NCI-H2029 treated with DMSO at 0.1 percent for 48 hours (cell line): ENCODE measurements around the gene FBXO41.
A peak's percentile ranks its signal among the peaks of the same experiment; 100 is the strongest.

ENCODE experiments used
- DNase-seq: peaks from one replicate; lab custom pipeline; 2025; lab: John Stamatoyannopoulos, UW

FBXO41 gene

DNA sequence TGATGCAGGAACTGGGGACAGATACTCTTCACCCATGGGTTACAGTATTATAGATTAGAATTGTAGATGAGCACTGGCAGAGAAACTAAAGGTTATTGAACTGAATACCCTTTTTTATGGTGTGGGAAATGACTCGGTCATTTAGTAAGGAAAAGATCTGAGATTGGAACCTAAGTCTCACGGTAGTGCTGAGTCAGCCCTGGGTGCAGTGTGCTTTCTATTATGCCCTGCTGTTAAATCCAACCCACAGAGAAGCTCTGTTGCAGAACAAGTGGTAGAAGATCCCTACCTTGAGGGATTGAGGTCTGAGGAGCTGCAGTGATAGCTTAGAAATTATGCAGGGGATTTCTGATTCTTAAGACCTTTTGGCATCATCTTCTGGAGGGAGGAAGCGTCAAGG lies 37.4 kb downstream of the FBXO41 start:
- DNase-seq, result no peak

DNA sequence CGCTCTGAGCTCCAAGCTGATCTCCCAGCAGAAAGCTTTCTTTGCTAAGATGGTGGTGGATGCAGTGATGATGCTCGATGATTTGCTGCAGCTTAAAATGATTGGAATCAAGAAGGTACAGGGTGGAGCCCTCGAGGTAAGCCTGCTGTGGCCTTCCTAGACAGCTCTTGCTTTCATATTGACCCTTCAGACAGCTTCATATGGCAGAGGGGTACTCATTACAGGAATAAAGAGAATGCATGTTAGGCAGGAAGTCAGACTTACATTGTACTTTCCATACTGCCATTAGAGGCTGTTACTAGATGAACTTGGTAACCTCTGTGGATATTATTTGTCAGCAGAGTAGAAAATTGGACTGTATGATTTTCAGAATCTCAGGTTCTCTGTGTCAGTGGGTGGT lies 39.7 kb downstream of the FBXO41 start:
- DNase-seq, result no peak

DNA sequence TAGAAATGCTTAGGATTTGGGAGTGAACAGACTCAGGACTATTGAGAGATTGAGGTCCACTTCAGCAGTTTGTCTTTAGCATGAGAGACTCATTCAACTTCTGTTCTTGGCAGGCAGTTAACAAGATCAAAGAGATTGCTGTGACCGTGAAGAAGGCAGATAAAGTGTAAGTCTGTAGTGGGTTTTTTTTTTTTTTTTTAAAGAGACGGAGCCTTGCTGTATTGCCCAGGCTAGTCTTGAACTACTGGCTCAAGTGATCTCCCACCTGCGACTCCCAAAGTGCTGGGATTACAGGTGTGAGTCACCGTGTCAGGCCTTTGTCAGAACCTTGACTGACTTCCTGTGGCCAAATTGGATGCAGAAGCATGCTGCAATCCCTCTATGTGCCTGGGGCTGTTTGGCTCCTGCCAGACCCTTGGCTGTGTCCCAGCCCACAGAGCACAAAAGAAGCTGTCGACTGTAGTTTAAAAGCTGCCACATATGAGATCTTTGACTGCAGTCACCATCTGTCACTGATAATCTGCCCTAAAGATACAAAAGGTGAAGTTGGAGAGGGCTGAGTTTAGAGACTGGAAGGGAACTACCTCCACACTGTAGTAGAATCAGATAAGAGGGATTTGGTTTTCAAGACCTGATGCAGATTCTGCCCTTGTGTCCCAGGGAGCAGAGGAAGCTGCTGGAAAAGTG lies 40.3 kb downstream of the FBXO41 start:
- no peak for DNase-seq

DNA sequence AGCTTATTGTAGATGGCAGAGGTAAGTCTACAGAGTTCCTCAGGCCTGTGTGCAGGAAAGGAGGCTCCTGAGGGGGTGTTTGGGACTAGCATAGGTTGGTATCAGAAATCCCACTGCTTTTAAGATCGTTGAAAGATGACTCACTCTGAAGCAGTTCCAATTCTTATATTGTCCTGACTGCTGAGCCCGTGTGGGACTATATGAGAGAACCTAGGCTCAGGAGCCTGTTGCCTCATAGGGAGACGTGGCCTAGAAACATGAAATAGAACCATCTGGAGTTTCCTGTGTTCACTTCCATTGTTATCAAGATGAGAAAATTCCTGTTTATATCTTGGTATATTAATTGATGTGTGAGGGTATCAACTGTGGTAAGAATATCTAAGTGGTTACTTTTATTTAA lies 44.5 kb downstream of the FBXO41 start:
- no peak for DNase-seq

DNA sequence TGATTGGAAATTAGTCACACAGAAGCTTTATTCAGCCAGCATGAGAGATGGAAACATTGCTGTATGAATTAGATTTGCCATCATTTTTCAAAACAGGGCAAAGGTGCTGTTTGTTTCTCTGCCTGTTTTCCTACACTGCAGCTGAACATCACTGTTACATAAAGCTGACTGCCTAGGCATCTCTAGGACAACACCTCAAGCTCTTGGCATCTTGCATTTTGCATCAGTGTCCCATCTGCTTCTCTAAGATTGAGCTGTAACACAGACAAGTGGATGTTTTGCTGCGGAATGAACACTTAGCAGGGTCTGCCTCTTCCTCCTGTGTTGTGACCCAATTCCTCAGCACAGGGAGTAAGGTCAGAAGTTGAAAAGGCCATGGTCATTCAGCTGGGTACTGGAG lies 45.3 kb downstream of the FBXO41 start:
- no peak for DNase-seq

DNA sequence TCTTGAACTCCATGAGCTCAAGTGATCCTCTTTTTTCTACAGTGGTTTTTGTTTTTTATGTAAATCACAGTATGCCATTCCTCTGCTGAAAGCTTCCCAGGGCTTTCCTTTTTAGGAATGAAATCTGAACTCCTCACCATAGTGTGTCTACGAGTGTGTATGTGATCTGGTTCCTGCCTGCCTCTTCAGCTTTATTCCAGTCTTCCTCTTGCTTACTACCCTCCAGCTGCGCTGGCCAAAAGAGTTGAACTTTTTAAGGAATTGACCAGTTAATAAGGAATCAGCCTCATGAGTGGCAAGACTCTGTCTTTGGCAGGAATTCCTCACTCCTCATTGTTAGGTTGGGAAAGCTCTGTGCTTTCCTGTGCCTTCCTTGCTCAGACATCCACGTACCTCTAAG lies 46.1 kb downstream of the FBXO41 start:
- no peak for DNase-seq

DNA sequence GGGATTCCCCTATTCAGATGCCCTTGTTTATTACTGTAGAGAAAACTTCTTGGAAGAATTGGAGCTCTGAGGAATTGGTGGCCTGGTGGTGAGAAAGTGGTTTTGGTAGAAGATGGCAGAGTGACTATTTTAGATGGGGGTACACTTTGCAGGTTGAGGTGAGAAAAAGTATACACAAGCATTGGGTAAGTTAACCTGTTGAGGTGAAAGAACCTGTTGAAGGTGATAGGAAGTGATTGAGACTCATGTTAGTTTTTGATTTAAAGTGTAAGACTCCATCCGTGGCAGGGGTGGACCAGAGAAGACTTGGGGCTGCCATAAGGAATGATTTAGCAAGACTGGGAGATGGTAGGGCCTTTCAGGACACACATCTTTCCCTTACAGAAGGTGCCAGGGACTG lies 47.1 kb downstream of the FBXO41 start:
- DNase-seq, result no peak

DNA sequence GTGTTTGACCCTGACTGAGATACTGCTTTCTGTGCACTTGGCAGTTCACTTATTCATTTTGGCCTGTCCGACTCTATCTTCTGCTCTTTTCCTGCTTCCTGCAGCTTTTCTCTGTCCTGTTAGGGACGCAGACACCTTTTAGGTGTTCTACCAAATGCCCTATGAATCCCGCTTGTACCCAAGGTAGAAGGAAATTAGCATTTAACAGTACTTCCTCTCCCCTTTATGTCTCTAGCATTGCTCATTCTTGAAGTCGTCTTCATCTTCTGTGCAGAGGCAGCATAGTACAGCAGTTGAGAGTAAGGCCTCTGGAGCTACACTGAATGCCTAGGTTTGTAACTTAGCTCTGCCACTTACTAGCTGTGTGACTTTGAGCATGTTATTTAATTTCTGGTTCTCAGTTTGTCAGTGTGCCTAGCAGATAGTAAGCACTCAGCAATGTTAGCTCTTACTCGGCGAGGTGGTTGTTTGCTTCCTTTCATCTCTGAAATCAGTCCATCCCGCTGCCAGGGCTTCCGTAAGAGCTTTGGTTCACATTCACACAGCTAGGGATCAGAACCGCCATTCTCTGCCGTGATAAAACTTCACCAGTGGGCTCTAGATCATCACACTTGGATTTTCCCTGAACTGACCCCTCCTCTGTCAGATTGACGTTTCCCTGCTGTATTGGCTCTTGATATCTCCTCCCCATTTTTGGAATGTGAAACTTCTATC lies 48.8 kb downstream of the FBXO41 start:
- DNase-seq, result no peak

DNA sequence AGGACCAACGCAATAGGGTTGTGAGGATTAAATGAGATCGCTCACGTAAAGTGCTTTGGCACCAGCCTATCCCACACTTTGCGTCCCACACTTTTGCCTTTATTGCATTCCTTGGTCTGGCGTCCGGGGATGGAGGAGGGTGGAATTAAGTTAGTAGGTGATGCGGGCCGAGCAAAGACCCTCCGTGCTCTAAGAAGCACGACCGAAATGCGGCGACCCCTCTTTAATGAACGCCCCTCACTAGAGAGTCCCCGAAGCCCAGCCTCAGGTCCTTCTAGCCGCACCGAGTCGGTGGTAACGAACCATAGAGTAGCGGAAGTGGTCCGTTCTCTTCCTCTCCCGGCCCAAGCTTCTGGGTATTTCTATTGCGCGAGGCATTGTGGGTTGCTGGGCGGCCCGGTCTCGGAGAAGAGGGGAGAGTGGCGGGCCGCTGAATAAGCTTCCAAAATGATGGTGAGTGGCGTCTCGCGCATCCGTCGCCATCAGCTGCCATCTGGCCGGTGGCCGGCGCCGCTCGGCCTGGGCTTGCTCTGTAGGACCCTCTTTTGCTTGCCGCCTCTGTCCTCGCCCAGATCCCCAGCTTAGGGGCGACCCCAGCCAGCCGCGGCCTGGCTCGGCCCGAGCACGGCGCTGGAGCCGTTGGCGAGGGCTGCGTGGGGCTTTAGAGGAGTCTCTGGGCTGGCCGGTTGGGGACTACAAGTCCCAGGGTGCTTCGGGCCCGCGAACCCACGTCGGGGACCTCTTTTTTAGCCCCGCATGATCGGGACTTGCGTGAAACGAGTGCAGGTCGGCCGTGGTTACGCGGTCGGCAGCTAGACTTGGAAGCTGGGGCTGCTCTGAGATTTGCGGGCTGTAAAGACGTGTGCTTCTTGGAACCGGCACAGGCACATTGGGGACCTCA lies 50.1 kb downstream of the FBXO41 start, which contains the start of gene CCT7:
Gene CCT7 (plus strand): TSS at position 377 of the 901 bp plus-strand sequence. CDS start 71 bp downstream, at position 448.
- DNase-seq, result peak; percentile 55

DNA sequence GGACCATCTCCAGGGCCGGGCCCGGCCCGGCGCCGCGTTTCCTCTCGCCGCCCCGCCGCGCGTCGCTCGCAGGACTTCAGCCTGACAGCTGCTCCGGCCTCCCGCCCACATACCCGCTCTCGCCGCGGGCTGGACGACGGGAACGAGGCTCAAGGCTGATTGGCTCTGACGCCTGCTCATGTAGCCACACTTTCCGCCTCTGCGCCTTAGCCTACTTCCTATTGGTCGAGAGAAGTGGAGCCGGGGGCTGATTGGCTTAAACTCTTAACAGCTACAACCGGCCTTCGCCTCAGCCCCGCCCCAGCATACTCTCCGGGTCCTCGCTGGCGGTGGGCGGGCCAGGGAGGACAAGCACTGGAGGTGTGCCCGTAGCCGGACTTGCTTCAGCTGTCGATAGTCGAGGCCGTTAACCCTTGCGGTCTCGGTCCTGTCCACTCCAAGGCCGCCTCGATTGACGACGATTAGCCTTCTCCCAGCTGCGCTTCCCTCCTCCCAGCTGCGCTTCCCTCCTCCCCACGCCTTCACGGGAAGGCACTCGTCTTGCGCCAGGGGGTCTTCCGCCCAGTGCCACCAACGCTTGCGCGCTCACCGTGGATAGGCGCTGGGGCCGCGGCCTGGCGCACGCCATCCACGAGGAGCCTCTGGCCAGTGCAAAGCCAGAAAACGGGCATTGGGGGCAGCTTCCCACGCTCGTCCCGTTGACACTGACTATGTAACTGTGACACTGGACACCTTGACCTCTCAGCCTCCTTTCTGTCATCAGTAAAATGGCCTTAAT lies 50.9 kb downstream of the FBXO41 start, which contains the start of gene PRADC1:
Gene PRADC1 (minus strand): TSS at position 86 of the 778 bp plus-strand sequence. CDS start 79 bp downstream, at position 7.
- DNase-seq, result peak; percentile 92

DNA sequence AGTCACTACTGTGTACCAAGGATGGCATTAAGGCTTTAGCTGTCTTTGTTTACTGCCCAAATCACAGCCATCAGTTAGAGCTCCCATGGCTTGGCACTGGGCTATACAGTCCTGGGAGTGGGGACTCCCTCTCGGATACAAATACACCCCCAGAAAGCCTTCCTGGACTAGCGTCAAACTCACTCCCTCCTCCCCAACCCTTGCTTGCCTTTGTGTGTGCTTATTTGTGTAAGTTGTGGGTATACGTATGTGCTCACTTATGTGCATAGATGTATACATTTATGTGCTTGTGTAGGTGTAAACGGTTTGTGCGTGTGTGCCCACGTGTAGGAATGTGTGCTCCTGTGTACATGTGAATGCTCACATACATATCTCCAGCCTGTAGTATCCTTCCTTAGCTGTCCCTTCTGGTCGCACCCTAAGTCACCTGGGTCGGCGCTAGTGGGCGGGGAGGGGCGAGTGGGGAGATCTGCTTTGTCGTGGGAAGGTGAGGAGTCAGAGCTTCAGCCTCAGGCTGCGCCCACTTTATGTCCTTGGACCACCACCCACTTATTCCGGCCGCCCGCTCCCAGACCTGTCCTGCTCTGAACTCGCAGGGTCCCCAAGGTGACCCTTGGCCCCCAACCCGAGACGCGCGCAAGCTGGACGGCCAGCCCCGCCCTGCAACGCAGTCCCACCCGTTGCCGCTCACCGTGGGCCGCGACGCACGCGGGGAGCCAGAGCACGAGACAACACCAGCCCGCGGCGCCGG lies 51.7 kb downstream of the FBXO41 start:
- DNase-seq, result no peak

DNA sequence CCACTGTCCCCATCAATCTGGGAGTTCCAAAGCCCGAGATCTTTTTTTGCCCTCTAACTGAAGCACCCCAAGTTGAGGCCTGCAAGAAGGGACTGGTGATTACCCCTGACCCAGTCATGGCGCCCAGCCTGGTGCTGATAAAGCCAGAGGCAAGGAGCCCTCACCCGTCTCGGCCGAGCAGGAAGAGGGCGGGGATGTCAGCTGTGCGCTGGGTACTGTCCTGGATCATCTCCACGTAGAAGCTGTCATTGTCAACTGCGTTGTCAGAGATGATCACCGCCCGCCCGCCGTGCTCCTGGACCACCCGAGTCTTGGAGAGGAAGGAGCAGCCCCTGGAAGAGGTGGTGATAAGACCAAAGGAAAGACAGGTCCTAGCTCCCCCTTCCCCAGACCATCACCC lies 55.6 kb downstream of the FBXO41 start:
- no peak for DNase-seq

DNA sequence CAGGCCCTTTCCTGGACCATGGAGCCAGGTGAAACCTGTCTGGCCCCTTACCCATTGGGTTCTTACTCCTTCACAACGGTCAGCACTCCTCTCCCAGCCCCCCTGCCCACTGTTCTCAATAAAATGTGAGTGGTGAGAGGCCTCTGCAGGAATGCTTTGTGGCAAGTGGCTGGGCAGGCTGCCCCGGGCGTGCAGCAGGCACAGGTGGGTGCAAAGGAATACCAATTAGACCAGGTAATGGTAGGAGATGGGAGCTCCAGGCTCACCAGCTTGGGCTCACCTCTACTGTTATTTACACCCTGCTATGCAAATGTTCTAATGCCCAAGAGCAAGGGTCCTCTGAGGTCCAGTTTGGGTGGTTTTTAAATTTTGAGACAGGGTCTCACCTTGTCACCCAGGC lies 57.2 kb downstream of the FBXO41 start:
- DNase-seq, result no peak

DNA sequence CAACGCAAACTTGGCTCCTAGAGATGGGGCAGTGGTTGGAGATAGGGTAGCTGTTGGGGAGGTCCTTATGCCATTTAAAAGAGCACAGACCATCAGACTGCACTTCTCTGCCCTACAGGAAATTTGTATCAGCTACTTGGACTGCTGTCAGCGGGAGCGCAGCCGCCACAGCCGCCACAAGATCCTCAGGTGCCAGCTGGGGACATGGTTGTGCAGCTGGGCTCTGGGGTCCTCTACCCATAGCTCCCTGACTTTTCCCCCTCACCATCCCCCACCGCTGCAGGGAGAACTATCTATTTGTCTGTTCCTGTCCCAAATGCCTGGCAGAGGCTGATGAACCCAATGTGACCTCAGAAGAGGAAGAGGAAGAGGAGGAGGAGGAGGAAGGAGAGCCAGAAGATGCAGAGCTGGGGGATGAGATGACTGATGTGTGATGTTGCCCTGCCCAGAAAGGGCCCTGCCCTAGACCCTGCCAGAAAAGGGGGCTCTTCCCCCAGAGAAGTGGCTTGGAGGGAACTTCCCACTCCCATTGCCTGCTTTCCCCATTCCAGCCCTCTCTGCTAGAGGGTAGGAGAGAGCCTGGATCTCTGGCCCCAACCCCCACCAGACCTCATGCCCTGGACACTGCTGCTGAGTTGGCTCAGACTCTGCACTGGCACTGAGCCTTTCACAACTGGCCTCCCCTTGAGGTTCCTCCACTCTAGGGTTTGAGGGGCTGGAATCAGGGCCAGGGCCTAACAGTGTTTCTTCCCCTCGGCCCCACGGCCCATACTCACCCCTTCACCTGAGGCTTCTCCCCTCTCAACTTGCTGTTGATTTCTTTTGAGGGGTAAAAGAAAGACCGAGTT lies 58.5 kb downstream of the FBXO41 start:
- no peak for DNase-seq

DNA sequence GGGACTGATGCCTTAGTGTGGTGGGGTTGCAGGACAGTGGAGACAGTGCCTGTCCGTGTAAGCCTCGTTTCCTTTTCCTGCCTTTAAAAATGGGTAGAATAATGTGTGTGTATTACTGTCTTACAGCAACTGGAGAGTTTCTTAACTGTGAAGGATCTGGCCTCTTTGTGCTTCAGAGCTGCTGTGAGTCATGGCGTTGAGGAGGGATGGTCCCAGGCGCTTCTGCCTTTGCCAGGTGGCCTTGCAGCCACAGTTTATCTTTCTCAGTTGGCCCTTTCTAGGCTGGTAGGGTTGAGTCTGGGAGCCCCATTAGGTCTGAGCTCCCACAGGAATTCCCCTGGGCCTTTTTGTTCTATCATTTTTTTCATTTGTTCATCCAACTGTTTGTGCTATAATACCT lies 60.5 kb downstream of the FBXO41 start:
- no peak for DNase-seq

DNA sequence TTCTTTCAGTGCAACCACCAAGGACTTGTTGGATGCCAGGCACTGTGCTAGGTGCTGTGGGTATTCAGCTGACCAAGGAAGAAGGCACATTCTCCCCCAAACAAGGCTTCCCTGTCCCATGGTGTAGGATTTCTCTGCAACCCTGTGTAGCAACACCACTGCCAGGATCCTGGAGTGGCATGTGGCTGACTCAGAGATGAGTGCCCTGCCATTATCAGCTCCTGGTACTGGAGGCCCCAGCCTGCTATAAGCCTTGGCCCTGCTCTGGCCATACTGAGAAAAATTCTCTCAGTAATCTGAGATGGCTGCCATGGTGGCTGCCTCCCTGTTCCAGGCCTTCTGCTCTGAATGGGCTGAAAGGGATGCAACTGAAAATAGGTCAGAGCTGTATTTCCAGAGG lies 66.0 kb downstream of the FBXO41 start:
- no peak for DNase-seq

DNA sequence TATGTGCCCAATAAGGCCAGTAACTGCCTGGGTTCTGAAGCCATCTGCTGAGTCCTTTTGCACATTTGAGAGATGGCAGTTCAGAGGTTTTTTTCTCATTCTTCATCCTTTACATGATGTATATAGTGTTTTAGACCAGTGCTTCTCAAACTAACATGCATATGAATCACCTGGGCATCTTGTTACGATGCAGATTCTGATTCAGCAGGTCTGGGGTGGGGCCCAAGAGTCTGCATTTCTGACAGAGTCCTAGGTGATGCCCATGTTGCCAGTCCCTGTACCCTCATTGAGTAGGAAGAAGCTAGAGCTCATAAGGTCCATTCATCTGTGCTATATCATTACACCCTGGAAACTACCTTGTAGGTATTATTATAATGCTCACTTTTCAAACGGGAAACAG lies 66.5 kb downstream of the FBXO41 start:
- DNase-seq, result no peak

DNA sequence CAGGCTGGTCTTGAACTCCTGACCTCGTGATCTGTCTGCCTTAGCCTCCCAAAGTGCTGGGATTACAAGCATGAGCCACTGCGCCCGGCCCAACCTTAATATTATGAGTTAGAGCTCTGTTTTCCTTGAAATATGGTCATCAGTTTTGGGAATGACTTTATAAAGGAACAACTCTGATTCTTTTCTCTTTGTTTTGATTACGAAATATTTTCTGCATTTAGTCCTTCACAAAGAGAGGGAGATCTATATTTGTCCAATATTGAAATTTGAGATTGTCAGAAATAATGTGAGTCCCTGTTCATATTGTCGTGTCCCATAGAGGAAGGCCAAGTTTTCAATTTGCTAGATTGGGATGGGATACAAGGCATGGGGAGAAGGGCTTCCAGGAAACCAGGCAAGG lies 67.1 kb downstream of the FBXO41 start:
- no peak for DNase-seq

DNA sequence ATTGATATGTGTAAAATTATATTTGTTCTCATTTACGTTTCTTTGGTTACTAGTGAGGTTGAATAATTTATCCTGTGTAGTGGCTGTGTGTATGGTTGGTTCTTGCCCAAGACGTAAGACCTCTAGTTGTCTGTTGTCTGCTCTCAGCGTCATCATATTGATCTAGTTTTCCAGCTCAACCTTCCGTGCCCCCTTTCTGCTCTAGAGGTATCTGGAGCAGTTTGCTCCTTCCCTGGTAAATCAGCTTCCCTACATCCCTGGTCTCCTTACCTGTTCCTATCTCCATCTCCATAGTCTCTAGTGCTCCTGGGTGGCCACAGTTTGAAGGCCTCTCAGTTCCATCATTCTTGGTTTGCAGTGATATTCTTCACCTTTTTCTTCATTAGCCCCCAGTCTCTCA lies 69.0 kb downstream of the FBXO41 start:
- no peak for DNase-seq
